ENCODE measurements around the gene KRT2.

KRT2 gene

GRCh38 chr12:52683575-52684300 is 31.7 kb upstream of the KRT2 start:
- Histone ChIP-seq H3K36me3 (ENCODE audit: control insufficient read depth, insufficient read depth, low read length, severe bottlenecking) (no peaks in the 10 kb centered on the region), H3K4me1 (ENCODE audit: control insufficient read depth, insufficient read depth, low read length) (peaks cover 8% of the 10 kb centered on the region), H3K4me3 (ENCODE audit: low read length) (no peak overlapping the region), H3K9ac (ENCODE audit: low read length) (no peak overlapping the region), H3K27me3 (replicated peaks; ENCODE audit: control insufficient read depth, insufficient read depth, low read length) (peaks cover 82% of the 10 kb centered on the region), H3K9me3 (ENCODE audit: control insufficient read depth, low read length) (no peaks in the 10 kb centered on the region)
- DNase-seq (ENCODE audit: low read depth), result no peak

- Histone ChIP-seq H3K27me3 (replicated peaks; ENCODE audit: control insufficient read depth, insufficient read depth, low read length) (peaks cover 82% of the 10 kb centered on the region), H3K4me1 (ENCODE audit: control insufficient read depth, insufficient read depth, low read length) (peaks cover 8% of the 10 kb centered on the region), H3K36me3 (ENCODE audit: control insufficient read depth, insufficient read depth, low read length, severe bottlenecking) (no peaks in the 10 kb centered on the region), H3K9ac (ENCODE audit: low read length) (no peak overlapping the region), H3K9me3 (ENCODE audit: control insufficient read depth, low read length) (no peaks in the 10 kb centered on the region), H3K4me3 (ENCODE audit: low read length) (no peak overlapping the region)
- no peak for DNase-seq (ENCODE audit: low read depth)
Observed at GRCh38 chr12:52682938-52683574, 31.0 kb upstream of the KRT2 start.

GRCh38 chr12:52682381-52682660 is 30.3 kb upstream of the KRT2 start:
- H3K9me3 ChIP-seq (ENCODE audit: control insufficient read depth, low read length), result no peaks in the 10 kb centered on the region
- H3K4me1 ChIP-seq (ENCODE audit: control insufficient read depth, insufficient read depth, low read length), result peaks cover 8% of the 10 kb centered on the region
- DNase-seq (ENCODE audit: low read depth), result no peak
- H3K36me3 ChIP-seq (ENCODE audit: control insufficient read depth, insufficient read depth, low read length, severe bottlenecking), result no peaks in the 10 kb centered on the region
- H3K27me3 ChIP-seq (replicated peaks; ENCODE audit: control insufficient read depth, insufficient read depth, low read length), result peaks cover 82% of the 10 kb centered on the region
- H3K4me3 ChIP-seq (ENCODE audit: low read length), result no peak overlapping the region
- no peak overlapping the region for H3K9ac ChIP-seq (ENCODE audit: low read length)

DNA sequence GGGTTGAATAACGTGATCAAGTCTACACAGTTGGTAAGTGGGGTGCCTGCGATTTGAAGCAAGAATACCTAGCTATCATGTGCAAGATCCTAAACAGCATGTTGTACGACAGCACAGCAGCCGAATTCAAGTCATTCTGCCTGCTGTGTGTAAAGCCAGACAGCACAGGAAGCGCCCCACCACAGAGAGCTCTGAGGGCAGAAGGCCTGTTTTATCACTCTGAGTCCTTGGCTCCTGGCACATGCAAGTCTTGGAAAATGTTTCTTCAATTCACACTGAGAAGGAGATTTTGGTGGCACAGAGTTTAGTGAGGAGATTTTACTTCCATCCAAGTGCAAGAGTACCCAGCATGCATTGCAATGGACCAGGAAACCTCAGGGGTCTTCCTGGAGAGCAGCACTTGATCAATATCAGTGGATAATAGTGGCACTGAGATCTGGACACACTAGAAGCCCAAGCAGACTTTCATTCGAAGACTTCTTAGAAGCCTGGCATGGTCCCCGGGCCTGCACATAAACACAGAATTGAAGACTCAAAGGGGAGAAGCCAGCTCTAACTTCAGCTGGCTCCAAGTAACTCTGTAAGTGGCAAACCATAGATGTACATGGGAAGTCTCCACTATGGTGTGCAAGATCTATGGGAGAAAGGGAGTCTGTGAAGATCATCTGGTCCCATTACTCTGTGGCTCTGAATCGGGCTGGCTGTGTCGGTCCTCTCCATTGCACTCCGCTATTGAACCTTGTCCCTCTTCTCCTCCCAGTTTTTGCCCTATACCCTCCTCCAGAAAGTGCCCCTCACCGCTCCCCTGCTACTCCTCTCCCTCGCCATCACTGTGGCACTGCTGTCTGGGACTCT is 29.7 kb upstream of the KRT2 start:
- DNase-seq (ENCODE audit: low read depth), result no peak
- Histone ChIP-seq H3K36me3 (ENCODE audit: control insufficient read depth, insufficient read depth, low read length, severe bottlenecking) (no peaks in the 10 kb centered on the region), H3K9me3 (ENCODE audit: control insufficient read depth, low read length) (no peaks in the 10 kb centered on the region), H3K27me3 (replicated peaks; ENCODE audit: control insufficient read depth, insufficient read depth, low read length) (peaks cover 77% of the 10 kb centered on the region), H3K4me1 (ENCODE audit: control insufficient read depth, insufficient read depth, low read length) (peaks cover 8% of the 10 kb centered on the region), H3K4me3 (ENCODE audit: low read length) (no peak overlapping the region), H3K9ac (ENCODE audit: low read length) (no peak overlapping the region)

DNA sequence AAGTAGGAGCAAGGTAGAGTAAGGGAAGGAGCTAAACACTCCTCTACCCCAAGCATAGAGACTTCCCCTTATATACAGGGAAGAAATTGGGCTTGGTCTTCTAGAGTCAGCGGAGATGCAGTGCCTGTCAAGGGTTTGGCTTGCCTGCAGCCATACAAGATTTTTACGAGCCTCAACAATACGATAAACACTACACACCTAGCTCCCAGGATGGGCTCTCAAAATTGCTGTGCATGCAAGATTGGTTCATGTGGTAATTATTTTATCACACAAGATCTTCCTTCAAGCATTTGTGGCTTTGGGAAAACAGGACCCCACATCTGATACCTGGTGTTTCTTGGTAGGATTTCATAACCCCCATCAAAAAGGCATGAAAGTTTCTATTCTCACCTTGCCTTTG is 28.4 kb upstream of the KRT2 start, which contains the start of gene KRT1:
Gene KRT1, minus strand, starts transcription at position 45 of the 400 bp plus-strand sequence. CDS start 59 bp downstream, outside the sequence.
- H3K9ac ChIP-seq (ENCODE audit: low read length), result no peak within 1 kb of the TSS
- no peaks in the 10 kb centered on the region for H3K9me3 ChIP-seq (ENCODE audit: control insufficient read depth, low read length)
- H3K4me3 ChIP-seq (ENCODE audit: low read length), result no peak within 1 kb of the TSS
- H3K4me1 ChIP-seq (ENCODE audit: control insufficient read depth, insufficient read depth, low read length), result peaks cover 8% of the 10 kb centered on the region
- H3K36me3 ChIP-seq (ENCODE audit: control insufficient read depth, insufficient read depth, low read length, severe bottlenecking), result no peaks in the 10 kb centered on the region
- no peak for DNase-seq (ENCODE audit: low read depth)
- peaks cover 68% of the 10 kb centered on the region for H3K27me3 ChIP-seq (replicated peaks; ENCODE audit: control insufficient read depth, insufficient read depth, low read length)

- DNase-seq (ENCODE audit: low read depth), result no peak
- Histone ChIP-seq H3K9ac (ENCODE audit: low read length) (no peak overlapping the region), H3K4me1 (ENCODE audit: control insufficient read depth, insufficient read depth, low read length) (peaks cover 8% of the 10 kb centered on the region), H3K36me3 (ENCODE audit: control insufficient read depth, insufficient read depth, low read length, severe bottlenecking) (no peaks in the 10 kb centered on the region), H3K9me3 (ENCODE audit: control insufficient read depth, low read length) (no peaks in the 10 kb centered on the region), H3K4me3 (ENCODE audit: low read length) (no peak overlapping the region), H3K27me3 (replicated peaks; ENCODE audit: control insufficient read depth, insufficient read depth, low read length) (peaks cover 66% of the 10 kb centered on the region)
Observed at GRCh38 chr12:52679875-52680274, 27.9 kb upstream of the KRT2 start.

- no peak for DNase-seq (ENCODE audit: low read depth)
- no peak overlapping the region for H3K9ac ChIP-seq (ENCODE audit: low read length)
- no peak overlapping the region for H3K4me3 ChIP-seq (ENCODE audit: low read length)
- no peaks in the 10 kb centered on the region for H3K9me3 ChIP-seq (ENCODE audit: control insufficient read depth, low read length)
- peaks cover 73% of the 10 kb centered on the region for H3K27me3 ChIP-seq (replicated peaks; ENCODE audit: control insufficient read depth, insufficient read depth, low read length)
- H3K36me3 ChIP-seq (ENCODE audit: control insufficient read depth, insufficient read depth, low read length, severe bottlenecking), result no peaks in the 10 kb centered on the region
- H3K4me1 ChIP-seq (ENCODE audit: control insufficient read depth, insufficient read depth, low read length), result peaks cover 8% of the 10 kb centered on the region
Observed at GRCh38 chr12:52677671-52678070, 25.7 kb upstream of the KRT2 start.

- Histone ChIP-seq H3K36me3 (ENCODE audit: control insufficient read depth, insufficient read depth, low read length, severe bottlenecking) (no peaks in the 10 kb centered on the region), H3K9ac (ENCODE audit: low read length) (no peak overlapping the region), H3K4me3 (ENCODE audit: low read length) (no peak overlapping the region), H3K4me1 (ENCODE audit: control insufficient read depth, insufficient read depth, low read length) (peaks cover 2% of the 10 kb centered on the region), H3K9me3 (ENCODE audit: control insufficient read depth, low read length) (no peaks in the 10 kb centered on the region), H3K27me3 (replicated peaks; ENCODE audit: control insufficient read depth, insufficient read depth, low read length) (peaks cover 78% of the 10 kb centered on the region)
- DNase-seq (ENCODE audit: low read depth), result no peak
Observed at GRCh38 chr12:52677126-52677525, 25.1 kb upstream of the KRT2 start.

- DNase-seq (ENCODE audit: low read depth), result no peak
- H3K9me3 ChIP-seq (ENCODE audit: control insufficient read depth, low read length), result no peaks in the 10 kb centered on the region
- no peak overlapping the region for H3K9ac ChIP-seq (ENCODE audit: low read length)
- no peak overlapping the region for H3K4me3 ChIP-seq (ENCODE audit: low read length)
- peaks cover 76% of the 10 kb centered on the region for H3K27me3 ChIP-seq (replicated peaks; ENCODE audit: control insufficient read depth, insufficient read depth, low read length)
- no peaks in the 10 kb centered on the region for H3K36me3 ChIP-seq (ENCODE audit: control insufficient read depth, insufficient read depth, low read length, severe bottlenecking)
- H3K4me1 ChIP-seq (ENCODE audit: control insufficient read depth, insufficient read depth, low read length), result no peaks in the 10 kb centered on the region
Observed at GRCh38 chr12:52676163-52676562, 24.2 kb upstream of the KRT2 start.

GRCh38 chr12:52675301-52675701 is 23.3 kb upstream of the KRT2 start:
- no peaks in the 10 kb centered on the region for H3K9me3 ChIP-seq (ENCODE audit: control insufficient read depth, low read length)
- H3K4me3 ChIP-seq (ENCODE audit: low read length), result no peak overlapping the region
- H3K27me3 ChIP-seq (replicated peaks; ENCODE audit: control insufficient read depth, insufficient read depth, low read length), result peaks cover 77% of the 10 kb centered on the region
- no peak for DNase-seq (ENCODE audit: low read depth)
- H3K4me1 ChIP-seq (ENCODE audit: control insufficient read depth, insufficient read depth, low read length), result no peaks in the 10 kb centered on the region
- H3K9ac ChIP-seq (ENCODE audit: low read length), result no peak overlapping the region
- no peaks in the 10 kb centered on the region for H3K36me3 ChIP-seq (ENCODE audit: control insufficient read depth, insufficient read depth, low read length, severe bottlenecking)

GRCh38 chr12:52674433-52674775 is 22.4 kb upstream of the KRT2 start:
- no peak for DNase-seq (ENCODE audit: low read depth)
- Histone ChIP-seq H3K4me1 (ENCODE audit: control insufficient read depth, insufficient read depth, low read length) (no peaks in the 10 kb centered on the region), H3K9me3 (ENCODE audit: control insufficient read depth, low read length) (no peaks in the 10 kb centered on the region), H3K4me3 (ENCODE audit: low read length) (no peak overlapping the region), H3K9ac (ENCODE audit: low read length) (no peak overlapping the region), H3K36me3 (ENCODE audit: control insufficient read depth, insufficient read depth, low read length, severe bottlenecking) (no peaks in the 10 kb centered on the region), H3K27me3 (replicated peaks; ENCODE audit: control insufficient read depth, insufficient read depth, low read length) (peaks cover 76% of the 10 kb centered on the region)
